ENCODE measurements around the gene SBK2. TPM values are rescaled to one million over a fixed set of nuclear protein-coding genes. Genes with fewer than 3 reads are reported as not detected.
A peak's percentile ranks its signal among the peaks of the same experiment; 100 is the strongest.
"Not testable (repeated sequence)": the region's sequence is repeated elsewhere in the genome, so short reads cannot be mapped to it uniquely, and the experiment has no call there.

Gene SBK2
- not detected for total RNA-seq

GRCh38 chr19:55536951-55537740, at the start of gene SBK2:
SBK2 (minus strand) TSS chr19:55537133; CDS start chr19:55536294, 839 bp downstream.
- Histone ChIP-seq H3K9me3 (no peaks in the 10 kb centered on the region), H3K27ac (no peak within 1 kb of the TSS), H3K36me3 (no peaks in the 10 kb centered on the region), H3K4me3 (no peak within 1 kb of the TSS), H3K4me1 (no peaks in the 10 kb centered on the region), H3K27me3 (peaks cover 0 to 10% (median 0%) of the 10 kb centered on the region in 4 donors)
- TF ChIP-seq POLR2A (IDR thresholded peaks at IDR 0.05) (no peak), CTCF (IDR thresholded peaks at IDR 0.05) (no peak)
- DNase-seq = no peak
- intact Hi-C loops (cut with DNase I) = no loop called here
- WGBS, 2 donors = 63 to 100% methylated on average over 2 of the region's 14 CpGs

GRCh38 chr19:55585658-55586339, 48.9 kb upstream of the SBK2 start:
- intact Hi-C loops (cut with DNase I) = no loop called here
- Histone ChIP-seq H3K36me3 (no peaks in the 10 kb centered on the region), H3K27ac (peak overlapping the region in 2 of 4 donors; percentile 30 to 59), H3K27me3 (peaks cover 0 to 16% (median 0%) of the 10 kb centered on the region in 4 donors), H3K4me1 (peaks cover 15 to 46% (median 25%) of the 10 kb centered on the region in 3 donors), H3K4me3 (peak overlapping the region in 3 of 4 donors; percentile 13 to 51 (median 44)), H3K9me3 (no peaks in the 10 kb centered on the region)
- 2 to 5% methylated on average over 20 to 23 of the region's 36 CpGs for WGBS, 2 donors
- DNase-seq = no peak
- TF ChIP-seq CTCF (IDR thresholded peaks at IDR 0.05) = no peak
- TF ChIP-seq POLR2A (IDR thresholded peaks at IDR 0.05) = no peak

GRCh38 chr19:55584871-55585270, 47.9 kb upstream of the SBK2 start:
- TF ChIP-seq POLR2A (IDR thresholded peaks at IDR 0.05) = no peak
- TF ChIP-seq CTCF (IDR thresholded peaks at IDR 0.05) = no peak
- no peak for DNase-seq
- H3K36me3 ChIP-seq = no peaks in the 10 kb centered on the region
- H3K9me3 ChIP-seq = no peaks in the 10 kb centered on the region
- no peak overlapping the region for H3K27ac ChIP-seq
- H3K4me1 ChIP-seq = peaks cover 20 to 53% (median 25%) of the 10 kb centered on the region in 3 donors
- no peak overlapping the region for H3K4me3 ChIP-seq
- H3K27me3 ChIP-seq = peaks cover 0 to 16% (median 0%) of the 10 kb centered on the region in 4 donors
- WGBS, 2 donors = 69 to 83% methylated on average over 11 of the region's 11 CpGs
- intact Hi-C loops (cut with DNase I) = no loop called here

- H3K27ac ChIP-seq; H3K9me3 ChIP-seq; H3K4me3 ChIP-seq; H3K36me3 ChIP-seq; intact Hi-C loops (cut with DNase I); DNase-seq: not testable (repeated sequence)
- 67% methylated on average over 8 of the region's 8 CpGs for WGBS, 2 donors
- Histone ChIP-seq H3K27me3 (peaks cover 0 to 16% (median 0%) of the 10 kb centered on the region in 4 donors), H3K4me1 (peaks cover 20 to 60% (median 25%) of the 10 kb centered on the region in 3 donors)
These were observed 47.0 kb upstream of the SBK2 start for GRCh38 chr19:55583897-55584296.

- 61 to 70% methylated on average over 3 to 4 of the region's 4 CpGs for WGBS, 2 donors
- peaks cover 20 to 52% (median 25%) of the 10 kb centered on the region in 3 donors for H3K4me1 ChIP-seq
- not testable (repeated sequence) for H3K27ac ChIP-seq
These were observed 45.4 kb upstream of the SBK2 start for GRCh38 chr19:55582284-55582683.

GRCh38 chr19:55581823-55582223, 44.9 kb upstream of the SBK2 start:
- Histone ChIP-seq H3K9me3 (no peaks in the 10 kb centered on the region), H3K36me3 (peaks cover 0 to 26% (median 7%) of the 10 kb centered on the region in 3 donors), H3K27ac (peak overlapping the region in 1 of 4 donors; percentile 89), H3K4me3 (no peak overlapping the region), H3K27me3 (peaks cover 0 to 16% (median 0%) of the 10 kb centered on the region in 4 donors), H3K4me1 (peaks cover 20 to 47% (median 20%) of the 10 kb centered on the region in 3 donors)
- WGBS, 2 donors = 14 to 19% methylated on average over 6 of the region's 6 CpGs
- DNase-seq = no peak
- TF ChIP-seq POLR2A (IDR thresholded peaks at IDR 0.05) (no peak), CTCF (IDR thresholded peaks at IDR 0.05) (no peak)
- intact Hi-C loops (cut with DNase I) = no loop called here

More at GRCh38 chr19:55582284-55582683, 45.4 kb upstream of the SBK2 start:
- H3K9me3 ChIP-seq; DNase-seq; intact Hi-C loops (cut with DNase I); H3K4me3 ChIP-seq: not testable (repeated sequence)
- Histone ChIP-seq H3K36me3 (peaks cover 0 to 22% (median 7%) of the 10 kb centered on the region in 3 donors), H3K27me3 (peaks cover 0 to 16% (median 0%) of the 10 kb centered on the region in 4 donors)

Measured in esophagus squamous epithelium (tissue), 5 donors.